Measurements from ENCODE around the gene CDS2.

DNA sequence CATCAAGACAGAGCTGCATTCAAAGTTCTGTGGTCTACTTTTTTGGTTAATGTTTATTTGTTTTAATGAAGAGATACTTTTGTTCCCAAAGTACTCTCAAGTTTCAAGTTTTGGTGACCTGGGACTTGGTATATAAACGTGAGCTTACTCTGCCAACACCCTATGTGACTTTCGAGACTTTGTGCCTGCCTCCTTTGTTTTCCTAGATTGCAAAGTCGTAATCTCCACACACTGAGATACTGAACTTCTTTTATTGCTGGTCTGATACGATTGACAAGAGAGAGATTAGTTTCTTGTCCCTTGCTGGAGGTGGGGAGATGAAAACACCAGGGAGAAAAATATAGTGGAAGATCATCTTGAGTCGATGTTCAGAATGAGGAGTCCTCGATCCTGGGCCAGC, 34.9 kb upstream of the CDS2 start:
- TF ChIP-seq POLR2A (IDR thresholded peaks at IDR 0.05) (no peak), POLR2AphosphoS5 (IDR thresholded peaks at IDR 0.05) (no peak)

All from sigmoid colon (tissue), 4 donors.